GM12873 (cell line): ENCODE results near the gene COL23A1.

Experiments used
- CTCF ChIP-seq: IDR thresholded peaks from 2 replicates; pipeline ENCODE4 v1.5.1; 2012; ENCODE audit warnings: low read depth, mild to moderate bottlenecking, moderate library complexity, low read length, control low read depth; ENCODE audit not compliant: insufficient read depth; ENCODE audit errors: missing control alignments

Gene COL23A1

GRCh38 chr5:178328826-178329730 lies 261.1 kb downstream of the COL23A1 start:
- TF ChIP-seq CTCF = no peak

- TF ChIP-seq CTCF = no peak
Measured at GRCh38 chr5:178327931-178328711, 262.1 kb downstream of the COL23A1 start.

- TF ChIP-seq CTCF = no peak
Measured at GRCh38 chr5:178327446-178327845, 262.7 kb downstream of the COL23A1 start.

GRCh38 chr5:178326374-178326715 lies 263.8 kb downstream of the COL23A1 start:
- TF ChIP-seq CTCF = no peak

- TF ChIP-seq CTCF = no peak
Measured at GRCh38 chr5:178325679-178326373, 264.4 kb downstream of the COL23A1 start.

GRCh38 chr5:178325311-178325678 lies 264.9 kb downstream of the COL23A1 start:
- no peak for TF ChIP-seq CTCF
